Loucy (cell line): ENCODE measurements around the gene DEFB115.

Experiments used
- CTCF ChIP-seq: fragments of 200-600 bp; sonication (generic); conservative IDR thresholded peaks from 2 replicates; pipeline ENCODE4 v1.5.1; 2014; ENCODE audit warnings: mild to moderate bottlenecking, antibody characterized with exemption, low read length
- EZH2phosphoT487 ChIP-seq: fragments of 200-600 bp; IDR thresholded peaks from 2 replicates; pipeline ENCODE4 v1.6.1; 2018; ENCODE audit warnings: antibody characterized with exemption, mild to moderate bottlenecking, moderate library complexity, borderline replicate concordance

GRCh38 chr20:31257364-31257763 is at the start of gene DEFB115:
- TF ChIP-seq CTCF (no peak), EZH2phosphoT487 (no peak)
